ENCODE data around the gene ALPL.
"Not testable (repeated sequence)": the region's sequence is repeated elsewhere in the genome, so short reads cannot be mapped to it uniquely, and the experiment has no call there.

ALPL gene

DNA sequence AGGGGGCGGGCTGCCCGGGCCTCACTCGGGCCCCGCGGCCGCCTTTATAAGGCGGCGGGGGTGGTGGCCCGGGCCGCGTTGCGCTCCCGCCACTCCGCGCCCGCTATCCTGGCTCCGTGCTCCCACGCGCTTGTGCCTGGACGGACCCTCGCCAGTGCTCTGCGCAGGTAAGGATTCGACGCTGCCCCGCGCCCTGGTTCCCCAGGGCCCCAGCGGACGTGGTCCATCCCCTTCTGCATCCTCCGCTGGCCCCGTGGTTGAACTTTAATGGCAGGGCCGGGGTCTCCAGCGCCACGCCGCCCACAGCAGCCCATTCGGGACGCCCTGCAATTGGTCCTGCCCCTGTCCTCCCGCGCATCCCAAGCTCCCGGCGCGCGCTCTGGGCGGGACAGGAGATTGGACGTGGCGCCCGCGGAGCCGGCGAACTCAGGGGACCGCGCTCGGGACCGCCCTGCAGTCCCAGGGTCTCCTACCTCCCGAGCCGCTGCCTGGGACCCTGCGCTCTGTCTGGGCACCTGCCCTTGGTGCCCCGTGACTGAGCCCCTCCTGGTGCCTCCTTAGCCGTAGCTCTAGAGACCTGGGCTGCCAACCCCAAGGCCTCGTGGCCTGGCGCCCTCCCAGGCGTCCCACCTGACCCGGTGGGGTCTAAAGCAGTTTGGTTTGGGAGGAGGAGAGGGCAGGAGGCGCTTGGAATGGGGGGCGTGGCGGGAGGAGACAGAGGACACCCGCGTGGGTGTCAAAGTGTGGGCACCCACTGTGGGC, at the start of gene ALPL:
TSS of gene ALPL (plus strand) at position 73 of the 762 bp plus-strand sequence. CDS start 44,659 bp downstream, outside the sequence.
- DNase-seq: peak in 1 of 58 donors; percentile 40

DNA sequence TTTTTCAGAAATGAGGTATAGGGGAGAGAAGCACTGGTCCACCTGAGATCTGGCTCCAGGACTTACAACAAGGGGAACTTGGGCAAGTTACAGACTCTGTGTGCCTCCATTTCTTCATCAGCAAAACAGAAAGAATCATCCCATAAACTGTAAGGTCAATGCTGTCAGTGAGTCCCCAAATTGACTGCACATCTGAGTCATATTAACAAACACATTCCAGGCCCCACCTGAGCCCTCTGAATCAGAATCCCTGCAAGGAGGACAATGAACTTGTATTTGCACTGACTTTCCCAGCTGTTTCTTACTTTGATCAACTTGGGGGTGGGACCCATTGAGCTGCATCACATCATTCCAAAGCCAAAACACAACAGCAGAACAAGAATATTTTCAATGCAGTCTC, 44.1 kb upstream of the ALPL start:
- not testable (repeated sequence) for DNase-seq

DNA sequence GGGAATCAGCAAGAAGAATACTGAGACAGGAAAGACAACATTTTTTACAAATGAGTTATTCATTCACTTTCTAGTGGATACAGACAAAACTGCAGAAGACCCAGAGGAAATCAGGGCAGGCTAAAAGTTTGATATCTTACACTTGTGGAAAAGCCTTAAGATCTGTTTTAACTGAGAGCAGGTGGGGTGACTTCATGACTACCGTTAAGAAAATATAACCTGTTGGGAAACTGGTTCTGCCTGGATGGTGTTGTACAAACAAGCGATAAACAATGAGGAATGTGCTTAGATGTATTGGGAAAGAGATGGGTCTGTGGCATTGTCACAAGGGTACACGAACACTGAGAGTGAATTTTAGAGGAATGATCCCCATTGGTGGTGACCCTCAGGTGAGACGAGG, 41.3 kb upstream of the ALPL start:
- DNase-seq: not testable (repeated sequence)

DNA sequence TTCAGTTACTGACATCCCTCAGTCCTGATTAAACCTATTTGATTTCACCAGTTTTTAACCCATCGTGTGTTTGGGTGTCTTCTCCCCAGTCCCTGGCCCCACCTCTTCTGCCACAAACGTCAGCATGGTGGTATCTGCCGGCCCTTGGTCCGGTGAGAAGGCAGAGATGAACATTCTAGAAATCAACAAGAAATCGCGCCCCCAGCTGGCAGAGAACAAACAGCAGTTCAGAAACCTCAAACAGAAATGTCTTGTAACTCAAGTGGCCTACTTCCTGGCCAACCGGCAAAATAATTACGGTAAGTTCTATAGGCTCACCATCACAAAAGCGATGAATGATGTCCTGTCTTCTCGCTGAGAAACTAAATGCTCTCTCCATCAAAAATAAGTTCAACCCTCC, 40.6 kb upstream of the ALPL start:
- DNase-seq: no peak

DNA sequence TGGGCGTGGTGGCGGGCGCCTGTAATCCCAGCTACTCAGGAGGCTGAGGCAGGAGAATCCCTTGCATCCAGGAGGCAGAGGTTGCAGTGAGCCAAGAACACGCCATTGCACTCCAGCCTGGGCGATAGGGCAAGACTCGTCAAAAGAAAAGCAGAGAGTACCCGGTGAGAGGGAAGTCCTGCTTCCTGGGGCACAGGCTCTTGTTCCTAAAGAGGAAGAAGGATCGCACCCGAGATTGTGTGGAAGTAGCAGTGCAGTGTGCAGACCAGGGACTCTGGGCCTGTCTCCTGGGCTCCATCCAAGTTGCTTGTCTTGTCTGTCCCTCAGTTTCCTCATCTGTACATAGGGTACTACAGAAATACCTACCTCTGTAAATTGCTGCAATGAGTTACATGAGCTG, 39.6 kb upstream of the ALPL start:
- DNase-seq: no peak

DNA sequence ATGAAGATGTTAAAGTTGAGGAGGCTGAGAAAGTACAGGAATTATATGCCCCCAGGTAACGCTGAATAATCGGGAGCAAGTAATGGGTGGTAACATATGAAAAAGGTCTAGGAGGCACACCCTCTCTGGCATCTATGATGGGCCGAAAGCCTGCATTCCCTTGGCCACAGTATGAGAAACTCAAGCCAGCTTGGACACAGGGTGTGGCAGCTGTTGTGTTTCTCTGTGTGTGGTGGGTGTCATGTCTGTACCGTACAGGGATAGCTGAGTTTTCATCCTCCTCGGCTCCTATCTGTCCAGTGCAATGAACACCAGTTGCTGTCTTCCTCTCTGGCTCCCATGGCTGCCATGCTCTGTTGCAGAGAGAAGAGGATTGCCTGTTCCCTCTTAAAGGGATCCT, 36.4 kb upstream of the ALPL start:
- no peak for DNase-seq

DNA sequence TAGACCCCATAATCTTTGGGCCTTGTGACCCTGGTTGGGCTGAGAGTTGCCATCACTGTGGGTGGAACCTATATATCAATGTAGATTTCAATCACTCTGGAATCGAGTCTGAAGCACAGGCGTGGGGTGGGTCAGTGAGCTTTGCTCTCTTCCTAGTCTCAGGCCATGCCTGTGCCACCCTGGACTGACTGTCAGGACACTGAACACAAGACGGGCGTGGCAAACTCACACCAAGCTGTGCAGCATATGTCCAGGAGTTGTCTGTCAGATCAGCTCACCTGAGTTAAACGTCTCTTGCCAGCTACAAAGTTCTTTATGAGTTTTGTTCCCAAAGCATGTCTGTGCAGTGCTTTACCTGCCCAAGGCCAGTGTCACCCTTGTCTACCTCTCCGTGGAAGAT, 30.9 kb upstream of the ALPL start:
- DNase-seq: no peak

DNA sequence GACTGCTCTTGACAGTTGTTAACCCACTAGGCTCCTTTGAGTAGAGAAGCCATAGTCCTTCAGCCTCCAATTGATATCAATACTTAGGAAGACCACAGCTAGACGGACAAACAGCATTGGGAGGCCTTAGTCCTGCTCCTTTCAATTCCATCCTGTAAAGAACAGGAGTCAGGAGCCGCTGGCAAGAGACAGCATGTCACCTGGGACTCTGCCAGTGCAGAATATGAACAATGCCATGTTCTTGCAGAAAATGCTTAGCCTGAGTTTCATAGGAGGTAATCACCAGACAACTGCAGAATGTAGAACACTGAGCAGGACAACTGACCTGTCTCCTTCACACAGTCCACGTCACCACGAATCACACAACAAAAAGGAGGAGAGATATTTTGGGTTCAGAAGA, 25.3 kb upstream of the ALPL start:
- not testable (repeated sequence) for DNase-seq

DNA sequence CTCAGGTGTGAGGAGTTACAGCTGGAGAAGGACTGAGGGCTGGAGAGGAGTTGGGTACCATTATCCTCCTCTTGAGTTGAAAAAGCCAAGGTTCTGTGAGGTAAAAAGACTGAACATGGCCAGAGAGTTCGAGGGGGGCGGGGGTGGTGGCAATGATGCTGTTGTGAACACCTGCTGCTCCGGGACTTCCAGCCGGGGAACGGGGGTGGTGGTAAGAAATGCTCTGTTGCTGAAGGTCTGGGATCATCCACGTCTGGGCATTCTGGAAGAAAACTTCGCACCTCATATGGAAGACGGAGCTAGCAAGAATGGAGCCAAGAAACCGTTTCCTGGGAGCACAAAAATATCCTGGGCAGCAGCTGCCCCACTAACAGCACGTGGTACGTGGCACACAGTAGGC, 20.1 kb upstream of the ALPL start:
- DNase-seq: peak in 7 of 58 donors; percentile 9 to 65 (median 15)

DNA sequence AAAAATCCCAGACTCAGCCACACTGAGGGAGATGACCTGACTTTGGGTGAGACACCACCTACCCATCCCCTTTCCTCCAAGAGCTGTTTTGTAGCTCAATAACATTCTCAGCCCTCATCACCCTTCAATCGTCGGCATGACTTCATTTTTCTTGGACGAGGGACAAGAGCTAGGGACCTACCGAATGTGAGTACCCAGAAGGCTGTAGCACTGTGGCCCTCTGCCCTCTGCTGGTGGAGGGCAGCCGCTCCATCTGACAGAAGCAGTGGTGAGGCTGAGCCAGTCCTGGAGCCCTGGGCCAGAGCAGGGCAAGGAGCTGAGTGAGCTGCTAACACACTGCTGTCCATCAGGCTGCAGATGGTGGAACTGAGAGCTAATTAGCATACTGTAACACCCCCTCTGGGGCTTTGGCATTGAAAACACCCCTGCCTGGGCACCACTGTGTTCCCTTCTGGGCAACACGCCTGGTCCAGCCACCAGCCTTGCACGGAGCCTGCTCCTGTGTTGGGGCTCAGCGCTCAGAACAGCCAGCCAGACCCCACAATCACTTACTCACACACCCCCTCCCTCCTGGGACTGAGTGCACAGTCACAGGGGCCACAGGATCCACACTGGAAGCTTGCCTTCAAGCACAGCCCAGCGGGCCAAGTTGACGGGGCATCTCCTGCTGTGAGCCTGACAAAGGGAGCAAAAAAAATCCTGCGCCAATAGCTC, 18.3 kb upstream of the ALPL start:
- DNase-seq: peak in 9 of 58 donors; percentile 8 to 40 (median 22)

DNA sequence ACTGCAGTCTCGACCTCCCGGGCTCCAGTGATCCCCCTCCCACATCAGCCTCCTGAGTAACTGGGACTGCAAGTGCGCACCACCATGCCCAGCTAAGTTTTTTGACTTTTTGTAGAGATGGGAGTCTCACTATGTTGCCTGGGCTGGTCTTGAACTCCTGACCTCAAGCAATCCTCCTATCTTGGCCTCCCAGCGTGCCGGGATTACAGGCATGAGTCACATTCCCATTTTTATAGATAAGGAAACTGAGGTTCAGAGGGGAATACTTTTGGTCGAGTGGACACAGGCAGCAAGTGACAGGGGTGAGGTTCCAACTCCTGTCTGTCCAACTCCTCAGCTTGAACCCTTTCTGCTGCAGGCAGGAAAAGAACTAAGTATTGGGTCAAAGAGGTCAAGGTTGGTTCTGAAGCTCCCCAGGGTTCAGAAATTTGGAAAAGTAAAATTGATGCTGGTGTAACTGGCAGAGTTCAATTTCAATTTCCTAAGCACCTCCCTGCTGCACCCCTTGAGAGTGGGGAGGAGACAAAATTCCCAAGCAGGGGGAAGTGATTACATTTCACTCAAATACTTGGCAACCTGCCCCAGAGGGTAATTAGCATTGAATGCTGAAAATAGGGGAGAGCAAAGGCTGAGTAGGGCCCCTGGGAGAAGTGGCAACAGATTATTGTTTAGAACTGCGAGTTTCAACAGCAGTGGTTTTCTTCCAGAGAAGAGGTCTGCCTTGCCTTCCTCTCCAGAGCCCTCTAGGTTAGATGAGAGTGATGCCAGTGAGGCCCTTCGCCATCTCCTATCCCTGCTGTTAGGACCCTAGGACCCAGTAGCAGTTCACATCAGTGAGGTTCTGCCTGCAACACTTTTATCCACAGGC, 17.5 kb upstream of the ALPL start:
- DNase-seq: no peak

DNA sequence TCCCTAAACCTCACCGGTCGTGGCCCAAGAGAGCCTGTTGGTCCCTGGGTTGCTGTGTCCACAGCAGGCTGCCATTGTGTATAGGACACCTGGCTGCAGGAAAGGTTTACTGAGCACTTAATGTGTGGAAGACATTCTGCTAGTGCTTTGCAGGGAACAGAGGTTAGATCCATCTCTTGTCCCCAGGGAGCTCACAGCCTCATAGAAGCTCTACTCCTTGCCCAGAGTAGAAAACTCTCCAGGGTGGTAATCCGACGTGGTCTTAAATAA, 16.9 kb upstream of the ALPL start:
- DNase-seq: no peak

DNA sequence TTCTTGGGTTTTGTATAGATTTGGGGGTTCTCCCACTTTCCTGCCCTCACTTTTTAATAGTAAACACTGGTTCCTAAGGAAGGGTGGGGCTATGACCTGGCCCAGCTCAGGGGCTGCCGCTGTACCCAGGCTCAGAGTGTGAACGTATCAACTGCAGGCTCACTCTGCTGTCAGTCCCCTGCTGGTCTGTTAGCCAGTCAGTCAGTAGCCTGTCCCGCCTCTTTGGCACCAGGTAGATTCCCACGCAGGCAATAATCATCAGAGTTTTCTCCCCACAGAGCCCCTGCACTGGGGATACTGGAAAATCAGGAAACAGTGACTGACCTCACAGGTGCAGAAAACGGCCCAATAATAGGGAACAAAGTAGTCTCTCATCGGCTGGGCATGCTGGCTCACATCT, 15.0 kb upstream of the ALPL start:
- DNase-seq: no peak

DNA sequence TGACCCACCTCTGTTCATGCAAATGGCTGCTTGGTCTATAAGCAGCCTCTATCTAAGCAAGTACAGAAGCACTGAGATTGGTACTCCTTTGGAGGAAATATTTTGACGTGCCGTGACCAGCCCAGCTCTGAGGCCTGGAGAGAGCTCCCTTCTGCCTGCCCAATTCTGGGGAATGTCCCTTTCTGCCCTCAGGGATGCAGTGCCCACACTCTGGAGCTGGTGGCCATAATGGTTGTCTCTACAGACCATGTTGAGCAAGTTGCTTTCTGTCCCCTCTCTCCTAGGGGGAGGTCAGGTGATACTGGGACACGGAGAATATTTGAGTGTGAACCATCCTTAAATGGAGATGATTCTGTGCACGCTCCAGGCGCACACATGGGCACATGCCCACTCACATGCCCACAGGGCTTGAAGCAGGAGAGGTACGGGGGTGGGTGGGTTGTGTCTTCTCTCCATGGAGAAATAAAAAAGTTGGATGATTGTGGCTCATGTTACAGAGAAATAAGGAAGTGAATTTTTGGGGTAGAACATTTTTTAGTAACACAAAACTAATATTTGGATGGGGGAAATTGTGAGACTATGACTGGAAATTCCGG, 13.9 kb upstream of the ALPL start:
- DNase-seq: peak in 2 of 58 donors; percentile 2 to 7

DNA sequence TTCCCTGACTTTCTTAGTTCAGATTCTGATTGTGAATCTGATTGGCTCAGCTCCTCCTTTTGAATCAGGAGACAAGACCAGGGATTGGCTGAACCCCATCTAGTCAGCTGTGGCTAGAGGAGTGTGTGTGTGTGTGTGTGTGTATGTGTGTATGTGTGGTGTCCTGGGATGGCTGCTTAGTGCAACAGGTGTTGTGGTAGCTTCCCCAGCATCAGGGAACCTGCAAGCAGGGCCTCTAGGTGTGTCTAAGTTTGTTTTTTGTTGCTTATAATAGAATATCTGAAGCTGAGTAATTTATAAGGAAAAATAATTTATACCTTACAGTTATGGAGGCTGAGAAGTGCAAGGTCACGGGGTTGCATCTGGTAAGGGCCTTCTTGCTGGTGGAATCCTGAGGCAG, 13.2 kb upstream of the ALPL start:
- no peak for DNase-seq

DNA sequence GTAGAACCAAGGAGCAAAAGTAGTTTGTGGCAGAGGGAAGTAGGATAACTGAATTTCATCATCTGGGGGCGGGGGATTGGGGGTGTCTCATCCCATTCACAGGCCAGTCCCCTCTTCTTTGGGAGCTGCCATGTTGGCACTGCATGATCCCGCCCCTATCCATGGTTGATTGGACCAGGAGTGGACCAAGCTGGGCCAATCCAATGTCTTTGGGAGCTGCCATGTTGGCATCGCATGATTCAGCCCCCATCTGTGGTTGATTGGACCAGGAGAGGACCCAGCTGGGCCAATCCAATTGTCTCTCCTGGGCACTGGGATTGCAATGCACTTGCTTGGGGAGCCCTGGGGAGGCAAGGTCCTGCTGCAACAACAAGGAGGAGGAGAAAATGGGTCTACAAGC, 12.3 kb upstream of the ALPL start:
- no peak for DNase-seq

DNA sequence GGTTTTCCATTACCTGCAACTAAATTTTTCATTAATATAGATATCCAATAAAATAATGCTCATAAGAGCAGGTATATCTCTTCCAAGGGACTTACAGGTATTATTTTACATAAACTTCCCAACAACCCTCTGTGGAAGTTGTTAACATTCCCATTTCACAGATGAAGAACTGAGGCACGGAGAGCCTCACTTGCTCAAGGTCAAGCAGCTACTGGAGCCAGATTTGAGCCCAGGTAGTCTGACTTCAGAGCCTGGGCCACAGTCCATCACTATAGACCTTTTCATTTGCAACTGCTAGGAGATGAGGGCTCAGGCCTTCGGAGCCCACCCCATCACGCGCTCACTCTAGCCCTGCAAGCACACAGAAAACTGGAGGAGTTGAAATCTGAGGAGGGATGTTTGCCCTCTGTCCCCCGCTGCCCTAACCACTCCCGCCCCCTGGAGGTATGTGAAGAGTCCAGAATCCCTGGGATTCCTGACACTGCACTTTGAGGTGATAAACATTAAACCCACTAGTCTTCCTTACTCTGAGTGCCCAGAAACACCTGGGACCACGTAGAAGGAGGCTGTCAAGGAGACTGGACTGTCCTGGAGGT, 11.7 kb upstream of the ALPL start:
- DNase-seq: no peak

DNA sequence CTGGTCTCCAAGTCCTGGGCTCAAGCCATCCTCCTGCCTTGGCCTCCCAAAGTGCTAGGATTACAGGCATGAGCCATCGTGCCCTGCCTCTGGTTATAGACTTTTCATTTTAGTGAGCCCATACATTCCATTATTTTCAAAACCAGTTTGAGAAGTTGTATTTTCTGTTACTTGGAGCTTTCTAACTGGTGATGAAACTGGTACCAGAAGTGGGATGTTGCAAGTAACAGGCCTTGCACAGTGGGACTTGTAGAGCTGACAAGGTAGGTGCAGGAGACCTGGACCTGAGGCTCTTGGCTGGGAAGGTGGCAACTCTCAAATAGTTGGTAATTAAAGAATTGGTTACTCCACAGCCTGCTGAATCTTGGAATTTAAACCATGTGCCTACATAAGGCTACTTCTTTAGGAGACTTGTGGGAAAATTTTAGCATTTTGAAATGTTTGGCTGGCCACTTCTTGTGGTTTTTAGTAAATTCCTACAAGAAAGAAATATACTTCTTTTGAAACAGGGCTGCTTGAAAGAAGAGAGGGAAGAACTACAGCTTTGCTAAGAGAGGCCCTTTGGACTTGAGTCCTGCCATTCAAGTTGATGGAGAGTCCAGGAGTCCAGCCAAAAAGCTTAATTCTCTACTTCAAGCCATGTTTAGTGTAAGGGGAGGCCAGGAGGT, 9.8 kb upstream of the ALPL start:
- no peak for DNase-seq

DNA sequence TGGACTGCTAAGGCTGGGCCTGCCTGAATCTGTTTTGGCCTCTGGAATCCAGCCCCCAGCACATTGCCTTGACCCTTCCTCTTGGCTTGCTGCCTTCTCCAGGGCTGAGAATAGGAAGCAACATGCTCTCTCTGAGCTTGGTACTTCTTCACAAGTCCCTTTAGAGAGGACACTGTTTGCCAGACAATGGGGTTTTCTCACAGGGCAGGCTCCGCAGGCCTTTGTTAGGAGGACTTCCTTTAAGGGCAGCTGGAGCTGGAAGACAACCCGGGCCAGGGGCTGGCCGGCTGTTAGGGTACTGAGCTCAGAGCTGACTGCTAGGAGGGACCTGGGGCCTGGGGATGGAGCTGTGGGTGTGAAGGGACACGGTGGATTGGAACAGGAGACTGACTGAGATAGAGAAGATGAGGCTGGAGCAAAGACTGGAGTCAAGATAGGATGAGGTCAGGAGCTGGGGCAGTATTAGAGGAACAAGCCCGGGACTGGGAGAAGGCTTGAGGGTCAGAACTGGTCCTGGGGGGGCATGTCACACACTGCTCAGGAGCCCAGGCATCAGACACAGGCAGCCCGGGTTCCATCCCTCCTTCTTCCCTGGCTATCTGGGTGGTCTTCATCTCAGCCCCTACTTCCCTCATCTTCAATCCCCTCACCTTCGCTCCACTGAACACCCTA, 5.4 kb upstream of the ALPL start:
- DNase-seq: peak in 10 of 58 donors; percentile 2 to 57 (median 24)

DNA sequence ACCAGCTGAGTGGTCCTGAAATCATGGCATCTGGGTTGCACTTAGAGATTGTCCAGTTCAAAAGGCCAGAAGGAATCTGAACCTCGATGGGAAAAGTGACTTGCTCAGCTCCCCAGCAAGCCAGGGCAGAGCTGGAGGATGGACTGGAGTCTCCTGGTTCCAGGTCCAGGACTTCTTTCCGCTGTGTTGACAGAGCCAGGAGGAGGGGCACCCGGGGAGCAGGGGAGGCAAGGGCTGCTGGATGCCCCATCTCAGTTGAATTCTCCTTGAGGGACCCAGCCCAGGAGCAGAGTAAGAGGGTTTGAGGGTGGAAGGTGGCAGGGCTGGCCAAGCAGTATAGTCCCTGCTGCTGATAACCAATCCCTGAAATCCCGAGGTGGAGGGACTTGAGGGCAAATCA, 2.4 kb upstream of the ALPL start:
- DNase-seq: no peak

All from anterior cingulate cortex (tissue), 58 donors.